ENCODE results near the gene SRP68. TPM values are rescaled to one million over a fixed set of nuclear protein-coding genes. Genes with fewer than 3 reads are reported as not detected.
A peak's percentile ranks its signal among the peaks of the same experiment; 100 is the strongest.

The SRP68 gene
- total RNA-seq, 1 experiment from 2014 or later, result 18.4 TPM

DNA sequence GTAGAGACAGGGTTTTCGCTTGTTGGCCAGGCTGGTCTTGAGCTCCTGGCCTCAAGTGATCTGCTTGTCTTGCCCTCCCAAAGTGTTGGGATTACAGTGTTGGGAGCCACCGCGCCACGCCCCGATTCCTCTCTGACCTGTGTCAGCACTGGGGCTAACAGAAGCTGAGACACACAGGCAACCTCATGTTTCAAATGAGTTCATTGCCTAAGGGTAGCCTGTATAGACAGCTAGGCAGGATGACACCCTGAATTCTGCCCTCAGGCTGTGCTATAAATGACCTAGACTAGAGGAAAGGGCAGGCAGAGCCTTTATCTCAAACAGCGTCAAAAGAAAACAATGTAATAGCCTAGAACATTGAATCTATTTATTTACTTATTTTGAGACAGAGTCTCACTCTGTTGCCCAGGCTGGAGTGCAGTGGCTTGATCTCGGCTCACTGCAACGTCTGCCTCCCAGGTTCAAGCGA is 74.0 kb downstream of the SRP68 start:
- no peak overlapping the region for H3K27ac ChIP-seq (ENCODE audit: low read length)
- no peak overlapping the region for H3K4me2 ChIP-seq (ENCODE audit: low read depth, low read length, poor library complexity, severe bottlenecking)
- H4K20me1 ChIP-seq (ENCODE audit: insufficient read depth, low read depth, low read length), result no peaks in the 10 kb centered on the region
- no peak overlapping the region for H3K9ac ChIP-seq (ENCODE audit: low read length)
- no peaks in the 10 kb centered on the region for H3K79me2 ChIP-seq (ENCODE audit: low read length)
- peaks cover 2% of the 10 kb centered on the region; the same call in 1 of the 2 replicates for H3K4me1 ChIP-seq (ENCODE audit: low read length)
- H3K36me3 ChIP-seq (ENCODE audit: insufficient read depth, low read length), result no peaks in the 10 kb centered on the region
- no peak overlapping the region for H2AFZ ChIP-seq (ENCODE audit: low read length)
- H3K9me3 ChIP-seq (ENCODE audit: low read length), result no peaks in the 10 kb centered on the region
- H3K4me3 ChIP-seq (ENCODE audit: low read length), result no peak overlapping the region
- no peak for DNase-seq
- no peaks in the 10 kb centered on the region for H3K27me3 ChIP-seq (ENCODE audit: low read length)
- no peaks in the 10 kb centered on the region for H3K9me2 ChIP-seq (replicated peaks; ENCODE audit: insufficient read depth, low read length)

- H3K4me2 ChIP-seq (ENCODE audit: low read depth, low read length, poor library complexity, severe bottlenecking), result no peak overlapping the region
- H3K9me3 ChIP-seq (ENCODE audit: low read length), result no peaks in the 10 kb centered on the region
- no peak overlapping the region for H3K4me3 ChIP-seq (ENCODE audit: low read length)
- no peaks in the 10 kb centered on the region for H3K9me2 ChIP-seq (replicated peaks; ENCODE audit: insufficient read depth, low read length)
- peak overlapping the region; percentile 7; the same call in 1 of the 2 replicates for H3K9ac ChIP-seq (ENCODE audit: low read length)
- DNase-seq, result no peak
- H2AFZ ChIP-seq (ENCODE audit: low read length), result no peak overlapping the region
- H3K4me1 ChIP-seq (ENCODE audit: low read length), result peaks cover 6% of the 10 kb centered on the region
- H3K27ac ChIP-seq (ENCODE audit: low read length), result no peak overlapping the region
- H4K20me1 ChIP-seq (ENCODE audit: insufficient read depth, low read depth, low read length), result no peaks in the 10 kb centered on the region
- no peaks in the 10 kb centered on the region for H3K27me3 ChIP-seq (ENCODE audit: low read length)
- H3K79me2 ChIP-seq (ENCODE audit: low read length), result no peaks in the 10 kb centered on the region
- H3K36me3 ChIP-seq (ENCODE audit: insufficient read depth, low read length), result no peaks in the 10 kb centered on the region
Observed at GRCh38 chr17:75996665-75997590, 75.4 kb downstream of the SRP68 start.

DNA sequence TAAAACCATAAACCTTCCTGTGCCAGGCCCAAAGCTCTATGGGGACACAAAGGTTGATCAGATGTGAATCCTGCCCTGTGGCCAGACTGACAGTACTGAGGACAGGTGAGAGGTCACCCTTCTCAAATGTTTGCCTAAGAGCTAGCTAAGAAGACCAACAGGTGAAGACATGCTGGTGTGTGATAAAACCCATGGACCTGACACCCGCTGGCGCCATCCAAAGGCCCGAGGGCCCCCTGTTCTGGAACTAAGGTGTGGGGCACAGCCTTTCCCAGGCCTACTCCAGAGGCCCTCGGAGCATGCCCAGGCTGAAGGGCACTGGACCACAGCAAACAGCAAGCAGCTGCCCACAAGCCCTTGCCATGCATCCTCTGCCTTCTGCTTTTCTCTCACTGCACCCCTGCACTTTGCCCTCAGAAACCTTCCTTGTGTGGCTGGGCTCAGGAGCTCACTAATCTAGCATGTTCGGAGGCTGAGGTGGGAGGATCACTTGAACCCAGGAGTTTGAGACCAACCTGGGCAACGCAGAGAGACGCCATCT is 76.9 kb downstream of the SRP68 start:
- H3K9ac ChIP-seq (ENCODE audit: low read length), result no peak overlapping the region
- peaks cover 14% of the 10 kb centered on the region for H3K4me1 ChIP-seq (ENCODE audit: low read length)
- no peaks in the 10 kb centered on the region for H4K20me1 ChIP-seq (ENCODE audit: insufficient read depth, low read depth, low read length)

DNA sequence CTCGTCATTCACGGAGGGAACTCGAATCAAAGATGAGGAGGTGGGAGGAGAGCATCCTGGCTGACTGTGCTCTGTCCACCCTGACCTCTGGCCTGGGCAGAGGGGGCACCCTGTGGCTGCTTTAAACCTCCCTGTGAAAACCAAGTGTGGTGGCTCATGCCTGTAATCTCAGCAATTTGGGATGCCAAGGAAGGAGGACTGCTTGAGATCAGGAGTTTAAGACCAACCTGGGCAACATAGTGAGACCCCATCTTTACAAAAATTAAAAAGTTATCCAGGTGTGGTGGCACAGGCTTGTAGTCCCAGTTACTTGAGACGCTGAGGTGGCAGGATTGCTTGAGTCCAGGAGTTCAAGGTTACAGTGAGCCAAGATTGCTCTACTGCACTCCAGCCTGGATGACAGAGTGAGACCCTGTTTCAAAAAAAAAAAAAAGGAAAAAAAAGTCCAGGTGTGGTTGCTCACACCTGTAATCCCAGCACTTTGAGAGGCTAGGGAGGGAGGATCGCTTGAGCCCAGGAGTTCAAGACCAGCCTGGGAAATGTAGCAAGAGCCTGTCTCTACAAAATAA is 77.4 kb downstream of the SRP68 start:
- Histone ChIP-seq H3K9me3 (ENCODE audit: low read length) (no peaks in the 10 kb centered on the region), H3K4me1 (ENCODE audit: low read length) (peaks cover 14% of the 10 kb centered on the region), H4K20me1 (ENCODE audit: insufficient read depth, low read depth, low read length) (no peaks in the 10 kb centered on the region), H3K4me2 (ENCODE audit: low read depth, low read length, poor library complexity, severe bottlenecking) (no peak overlapping the region), H3K9me2 (replicated peaks; ENCODE audit: insufficient read depth, low read length) (no peaks in the 10 kb centered on the region), H3K79me2 (ENCODE audit: low read length) (no peaks in the 10 kb centered on the region), H3K4me3 (ENCODE audit: low read length) (no peak overlapping the region), H3K27me3 (ENCODE audit: low read length) (no peaks in the 10 kb centered on the region), H3K9ac (ENCODE audit: low read length) (no peak overlapping the region), H2AFZ (ENCODE audit: low read length) (no peak overlapping the region), H3K27ac (ENCODE audit: low read length) (no peak overlapping the region), H3K36me3 (ENCODE audit: insufficient read depth, low read length) (no peaks in the 10 kb centered on the region)
- no peak for DNase-seq

More for the DNA sequence above, 76.9 kb downstream of the SRP68 start:
- H3K4me2 ChIP-seq (ENCODE audit: low read depth, low read length, poor library complexity, severe bottlenecking), result no peak overlapping the region
- H3K36me3 ChIP-seq (ENCODE audit: insufficient read depth, low read length), result no peaks in the 10 kb centered on the region
- no peaks in the 10 kb centered on the region for H3K27me3 ChIP-seq (ENCODE audit: low read length)
- H3K9me2 ChIP-seq (replicated peaks; ENCODE audit: insufficient read depth, low read length), result no peaks in the 10 kb centered on the region
- H2AFZ ChIP-seq (ENCODE audit: low read length), result no peak overlapping the region
- H3K79me2 ChIP-seq (ENCODE audit: low read length), result no peaks in the 10 kb centered on the region
- H3K27ac ChIP-seq (ENCODE audit: low read length), result no peak overlapping the region
- no peak for DNase-seq
- no peak overlapping the region for H3K4me3 ChIP-seq (ENCODE audit: low read length)
- H3K9me3 ChIP-seq (ENCODE audit: low read length), result no peaks in the 10 kb centered on the region

- Histone ChIP-seq H3K79me2 (ENCODE audit: low read length) (no peaks in the 10 kb centered on the region), H3K27me3 (ENCODE audit: low read length) (no peaks in the 10 kb centered on the region), H3K4me2 (ENCODE audit: low read depth, low read length, poor library complexity, severe bottlenecking) (no peak overlapping the region), H3K4me3 (ENCODE audit: low read length) (no peak overlapping the region), H3K9me2 (replicated peaks; ENCODE audit: insufficient read depth, low read length) (no peaks in the 10 kb centered on the region), H3K9ac (ENCODE audit: low read length) (no peak overlapping the region), H4K20me1 (ENCODE audit: insufficient read depth, low read depth, low read length) (no peaks in the 10 kb centered on the region), H3K36me3 (ENCODE audit: insufficient read depth, low read length) (no peaks in the 10 kb centered on the region), H3K9me3 (ENCODE audit: low read length) (no peaks in the 10 kb centered on the region), H2AFZ (ENCODE audit: low read length) (no peak overlapping the region), H3K27ac (ENCODE audit: low read length) (no peak overlapping the region), H3K4me1 (ENCODE audit: low read length) (peaks cover 12% of the 10 kb centered on the region)
- no peak for DNase-seq
Observed at GRCh38 chr17:75991396-75991795, 80.9 kb downstream of the SRP68 start.

Small RNAs within 50 kb of the gene (small RNA-seq; reads per million reads assigned to genes)
- 0.16 reads per million for gene MIR6868

Other genes with a start within 250 kb of the SRP68 start
- 30.9 and 52.5 TPM in 2 replicates for gene UNC13D, start 228.1 kb downstream of the SRP68 start, total RNA-seq (2014; rRNA removed; shearing (Covaris generic); ENCODE audit: low replicate concordance)
- 27.9 and 42.7 TPM in 2 replicates for gene WBP2, start 217.2 kb downstream of the SRP68 start, total RNA-seq (2014; rRNA removed; shearing (Covaris generic); ENCODE audit: low replicate concordance)
- gene TRIM47, start 193.9 kb downstream of the SRP68 start, total RNA-seq (2014; rRNA removed; shearing (Covaris generic); ENCODE audit: low replicate concordance), result 7.9 and 16.4 TPM in 2 replicates
- 18.4 and 39.5 TPM in 2 replicates for gene TRIM65, start 175.6 kb downstream of the SRP68 start, total RNA-seq (2014; rRNA removed; shearing (Covaris generic); ENCODE audit: low replicate concordance)
- gene MRPL38, start 167.6 kb downstream of the SRP68 start, total RNA-seq (2014; rRNA removed; shearing (Covaris generic); ENCODE audit: low replicate concordance), result 33.5 and 42.7 TPM in 2 replicates
- gene FBF1, start 131.5 kb downstream of the SRP68 start, total RNA-seq (2014; rRNA removed; shearing (Covaris generic); ENCODE audit: low replicate concordance), result 13.5 and 37.0 TPM in 2 replicates
- gene ACOX1, start 93.4 kb downstream of the SRP68 start, total RNA-seq (2014; rRNA removed; shearing (Covaris generic); ENCODE audit: low replicate concordance), result 18.2 and 22.5 TPM in 2 replicates
- 5.7 and 23.0 TPM in 2 replicates for gene TEN1, start 93.3 kb downstream of the SRP68 start, total RNA-seq (2014; rRNA removed; shearing (Covaris generic); ENCODE audit: low replicate concordance)
- gene CDK3, start 71.7 kb downstream of the SRP68 start, total RNA-seq (2014; rRNA removed; shearing (Covaris generic); ENCODE audit: low replicate concordance), result 4.7 and 5.1 TPM in 2 replicates
- 0.07 and 0.29 TPM in 2 replicates for gene EVPL, start 45.2 kb downstream of the SRP68 start, total RNA-seq (2014; rRNA removed; shearing (Covaris generic); ENCODE audit: low replicate concordance)
- not detected in 2 replicates for gene GALR2, start 2.3 kb upstream of the SRP68 start, total RNA-seq (2014; rRNA removed; shearing (Covaris generic); ENCODE audit: low replicate concordance)
- gene ZACN, start 6.7 kb upstream of the SRP68 start, total RNA-seq (2014; rRNA removed; shearing (Covaris generic); ENCODE audit: low replicate concordance), result not detected in 2 replicates
- 55.4 and 69.0 TPM in 2 replicates for gene EXOC7, start 31.3 kb upstream of the SRP68 start, total RNA-seq (2014; rRNA removed; shearing (Covaris generic); ENCODE audit: low replicate concordance)
- gene FOXJ1, start 68.7 kb upstream of the SRP68 start, total RNA-seq (2014; rRNA removed; shearing (Covaris generic); ENCODE audit: low replicate concordance), result not detected in 2 replicates
- not detected in 2 replicates for gene RNF157, start 168.0 kb upstream of the SRP68 start, total RNA-seq (2014; rRNA removed; shearing (Covaris generic); ENCODE audit: low replicate concordance)
- 22.5 and 46.3 TPM in 2 replicates for gene UBALD2, start 192.8 kb upstream of the SRP68 start, total RNA-seq (2014; rRNA removed; shearing (Covaris generic); ENCODE audit: low replicate concordance)
- 3.1 and 3.7 TPM in 2 replicates for gene QRICH2, start 235.8 kb upstream of the SRP68 start, total RNA-seq (2014; rRNA removed; shearing (Covaris generic); ENCODE audit: low replicate concordance)

All from Karpas-422 (cell line).